Osteocyte (in vitro differentiated cells): ENCODE data around the gene TNS1. TPM values are rescaled to one million over a fixed set of nuclear protein-coding genes. Genes with fewer than 3 reads are reported as not detected.

ENCODE experiments used
- DNase-seq: peaks from one replicate; pipeline ENCODE4 v3.0.0; 2021; ENCODE audit warnings: mixed read lengths; ENCODE audit not compliant: unreplicated experiment; ENCODE audit errors: extremely low spot score
- H3K27ac Mint-ChIP-seq: one replicate; pipeline ENCODE4 v1.8.0; 2021; ENCODE audit warnings: mild to moderate bottlenecking, mixed read lengths; ENCODE audit not compliant: unreplicated experiment
- H3K27me3 Mint-ChIP-seq: one replicate; pipeline ENCODE4 v1.8.0; 2021; ENCODE audit warnings: mixed read lengths; ENCODE audit not compliant: unreplicated experiment
- H3K36me3 Mint-ChIP-seq: one replicate; pipeline ENCODE4 v1.8.0; 2021; ENCODE audit warnings: mixed read lengths; ENCODE audit not compliant: unreplicated experiment
- H3K4me1 Mint-ChIP-seq: one replicate; pipeline ENCODE4 v1.8.0; 2021; ENCODE audit warnings: mixed read lengths; ENCODE audit not compliant: unreplicated experiment
- H3K4me3 Mint-ChIP-seq: one replicate; pipeline ENCODE4 v1.8.0; 2021; ENCODE audit warnings: mild to moderate bottlenecking, moderate library complexity, mixed read lengths; ENCODE audit not compliant: unreplicated experiment
- H3K9me3 Mint-ChIP-seq: one replicate; pipeline ENCODE4 v1.8.0; 2021; ENCODE audit warnings: mixed read lengths; ENCODE audit not compliant: unreplicated experiment
- CTCF ChIP-seq: fragments of 200-600 bp; sonication (generic); IDR thresholded peaks from 2 replicates; pipeline ENCODE4 v1.5.0; 2021; ENCODE audit warnings: antibody characterized with exemption, mild to moderate bottlenecking, moderate library complexity
- total RNA-seq: library from RNA; stranded (reverse); gene quantifications from 2 replicates; pipeline ENCODE4 v1.2.1, GENCODE V29; 2021

The TNS1 gene
- total RNA-seq, 1 donor from 2014 or later = 80.8 TPM

- H3K4me3 Mint-ChIP-seq = no peak overlapping the region
- no peak for DNase-seq
- no peak for TF ChIP-seq CTCF
- H3K4me1 Mint-ChIP-seq = peaks cover 24% of the 10 kb centered on the region
- peaks cover 12% of the 10 kb centered on the region for H3K36me3 Mint-ChIP-seq
- H3K9me3 Mint-ChIP-seq = no peaks in the 10 kb centered on the region
- peak overlapping the region; percentile 61 for H3K27ac Mint-ChIP-seq
- H3K27me3 Mint-ChIP-seq = no peaks in the 10 kb centered on the region
These were observed 22.2 kb downstream of the TNS1 start for GRCh38 chr2:217980591-217980990.

- DNase-seq = no peak
- no peak for TF ChIP-seq CTCF
- Mint-ChIP-seq H3K4me1 (peaks cover 24% of the 10 kb centered on the region), H3K27ac (peak overlapping the region; percentile 61), H3K36me3 (peaks cover 12% of the 10 kb centered on the region), H3K27me3 (no peaks in the 10 kb centered on the region), H3K4me3 (no peak overlapping the region), H3K9me3 (no peaks in the 10 kb centered on the region)
These were observed 22.8 kb downstream of the TNS1 start for GRCh38 chr2:217980036-217980435.

GRCh38 chr2:217979151-217979811 lies 23.5 kb downstream of the TNS1 start:
- DNase-seq = no peak
- H3K36me3 Mint-ChIP-seq = peaks cover 12% of the 10 kb centered on the region
- peak overlapping the region; percentile 59 for H3K4me3 Mint-ChIP-seq
- peaks cover 24% of the 10 kb centered on the region for H3K4me1 Mint-ChIP-seq
- peak overlapping the region; percentile 74 for H3K27ac Mint-ChIP-seq
- TF ChIP-seq CTCF = no peak
- no peaks in the 10 kb centered on the region for H3K9me3 Mint-ChIP-seq
- no peaks in the 10 kb centered on the region for H3K27me3 Mint-ChIP-seq

GRCh38 chr2:217978536-217979150 lies 24.2 kb downstream of the TNS1 start:
- Mint-ChIP-seq H3K4me3 (peak overlapping the region; percentile 62), H3K27ac (no peak overlapping the region), H3K36me3 (peaks cover 8% of the 10 kb centered on the region), H3K27me3 (no peaks in the 10 kb centered on the region), H3K9me3 (no peaks in the 10 kb centered on the region), H3K4me1 (peaks cover 25% of the 10 kb centered on the region)
- no peak for DNase-seq
- no peak for TF ChIP-seq CTCF

- DNase-seq = no peak
- Mint-ChIP-seq H3K9me3 (no peaks in the 10 kb centered on the region), H3K27ac (no peak overlapping the region), H3K4me3 (no peak overlapping the region), H3K4me1 (peaks cover 31% of the 10 kb centered on the region), H3K27me3 (no peaks in the 10 kb centered on the region), H3K36me3 (peaks cover 9% of the 10 kb centered on the region)
- no peak for TF ChIP-seq CTCF
These were observed 24.8 kb downstream of the TNS1 start for GRCh38 chr2:217977840-217978535.
